ENCODE measurements around the gene FANK1.

The FANK1 gene

GRCh38 chr10:125878957-125879835 is 17.2 kb upstream of the FANK1 start:
- TF ChIP-seq GATA3 (IDR thresholded peaks at IDR 0.05; ENCODE audit: low read depth, low read length) (no peak), GATA2 (IDR thresholded peaks at IDR 0.05; ENCODE audit: low read depth, low read length) (no peak)

- TF ChIP-seq GATA3 (IDR thresholded peaks at IDR 0.05; ENCODE audit: low read depth, low read length) (no peak), GATA2 (IDR thresholded peaks at IDR 0.05; ENCODE audit: low read depth, low read length) (no peak)
These were observed 15.6 kb upstream of the FANK1 start for GRCh38 chr10:125880719-125881118.

GRCh38 chr10:125881192-125881591 is 15.2 kb upstream of the FANK1 start, which contains the start of gene DHX32:
Gene DHX32 (minus strand): TSS chr10:125881292. CDS start chr10:125880824, 468 bp downstream.
- TF ChIP-seq GATA2 (IDR thresholded peaks at IDR 0.05; ENCODE audit: low read depth, low read length) = no peak
- TF ChIP-seq GATA3 (IDR thresholded peaks at IDR 0.05; ENCODE audit: low read depth, low read length) = no peak

GRCh38 chr10:125882596-125882995 is 13.8 kb upstream of the FANK1 start:
- TF ChIP-seq GATA2 (IDR thresholded peaks at IDR 0.05; ENCODE audit: low read depth, low read length) (no peak), GATA3 (IDR thresholded peaks at IDR 0.05; ENCODE audit: low read depth, low read length) (no peak)

GRCh38 chr10:125883211-125883610 is 13.2 kb upstream of the FANK1 start:
- TF ChIP-seq GATA2 (IDR thresholded peaks at IDR 0.05; ENCODE audit: low read depth, low read length) (no peak), GATA3 (IDR thresholded peaks at IDR 0.05; ENCODE audit: low read depth, low read length) (no peak)

GRCh38 chr10:125886914-125887512 is 9.4 kb upstream of the FANK1 start:
- TF ChIP-seq GATA2 (IDR thresholded peaks at IDR 0.05; ENCODE audit: low read depth, low read length) (no peak), GATA3 (IDR thresholded peaks at IDR 0.05; ENCODE audit: low read depth, low read length) (no peak)

- no peak for TF ChIP-seq GATA2 (IDR thresholded peaks at IDR 0.05; ENCODE audit: low read depth, low read length)
- no peak for TF ChIP-seq GATA3 (IDR thresholded peaks at IDR 0.05; ENCODE audit: low read depth, low read length)
These were observed 14.8 kb downstream of the FANK1 start for GRCh38 chr10:125911145-125911544.

- TF ChIP-seq GATA3 (IDR thresholded peaks at IDR 0.05; ENCODE audit: low read depth, low read length) = no peak
These were observed 15.6 kb downstream of the FANK1 start for GRCh38 chr10:125911990-125912389.

GRCh38 chr10:125916977-125917376 is 20.6 kb downstream of the FANK1 start:
- TF ChIP-seq GATA2 (IDR thresholded peaks at IDR 0.05; ENCODE audit: low read depth, low read length) = no peak
- TF ChIP-seq GATA3 (IDR thresholded peaks at IDR 0.05; ENCODE audit: low read depth, low read length) = no peak

GRCh38 chr10:125925262-125925834 is 29.0 kb downstream of the FANK1 start:
- TF ChIP-seq GATA3 (IDR thresholded peaks at IDR 0.05; ENCODE audit: low read depth, low read length) = no peak
- TF ChIP-seq GATA2 (IDR thresholded peaks at IDR 0.05; ENCODE audit: low read depth, low read length) = no peak

GRCh38 chr10:125926247-125926646 is 29.9 kb downstream of the FANK1 start:
- TF ChIP-seq GATA2 (IDR thresholded peaks at IDR 0.05; ENCODE audit: low read depth, low read length) = no peak
- TF ChIP-seq GATA3 (IDR thresholded peaks at IDR 0.05; ENCODE audit: low read depth, low read length) = no peak

- TF ChIP-seq GATA3 (IDR thresholded peaks at IDR 0.05; ENCODE audit: low read depth, low read length) (no peak), GATA2 (IDR thresholded peaks at IDR 0.05; ENCODE audit: low read depth, low read length) (no peak)
These were observed 32.7 kb downstream of the FANK1 start for GRCh38 chr10:125928928-125929585.

GRCh38 chr10:125929618-125930017 is 33.3 kb downstream of the FANK1 start:
- TF ChIP-seq GATA2 (IDR thresholded peaks at IDR 0.05; ENCODE audit: low read depth, low read length) = no peak
- TF ChIP-seq GATA3 (IDR thresholded peaks at IDR 0.05; ENCODE audit: low read depth, low read length) = no peak

- no peak for TF ChIP-seq GATA2 (IDR thresholded peaks at IDR 0.05; ENCODE audit: low read depth, low read length)
- no peak for TF ChIP-seq GATA3 (IDR thresholded peaks at IDR 0.05; ENCODE audit: low read depth, low read length)
These were observed 37.3 kb downstream of the FANK1 start for GRCh38 chr10:125933693-125934092.

All from SH-SY5Y (cell line).